RPMI7951 (cell line): ENCODE results near the gene PTBP1. TPM values are rescaled to one million over a fixed set of nuclear protein-coding genes. Genes with fewer than 3 reads are reported as not detected.
"Not testable (repeated sequence)": the region's sequence is repeated elsewhere in the genome, so short reads cannot be mapped to it uniquely, and the experiment has no call there.

Source experiments
- DNase-seq: peaks from one replicate; pipeline ENCODE4 v3.0.0-alpha.2; 2012; ENCODE audit warnings: low read depth
- total RNA-seq: library from RNA; depleted of rRNA; stranded (reverse); fragments of >200 nt; shearing (Covaris generic); gene quantifications from 2 replicates; pipeline ENCODE4 v1.2.3, GENCODE V29; 2014

Gene PTBP1
- total RNA-seq, 1 experiment from 2014 or later = 112 TPM

DNA sequence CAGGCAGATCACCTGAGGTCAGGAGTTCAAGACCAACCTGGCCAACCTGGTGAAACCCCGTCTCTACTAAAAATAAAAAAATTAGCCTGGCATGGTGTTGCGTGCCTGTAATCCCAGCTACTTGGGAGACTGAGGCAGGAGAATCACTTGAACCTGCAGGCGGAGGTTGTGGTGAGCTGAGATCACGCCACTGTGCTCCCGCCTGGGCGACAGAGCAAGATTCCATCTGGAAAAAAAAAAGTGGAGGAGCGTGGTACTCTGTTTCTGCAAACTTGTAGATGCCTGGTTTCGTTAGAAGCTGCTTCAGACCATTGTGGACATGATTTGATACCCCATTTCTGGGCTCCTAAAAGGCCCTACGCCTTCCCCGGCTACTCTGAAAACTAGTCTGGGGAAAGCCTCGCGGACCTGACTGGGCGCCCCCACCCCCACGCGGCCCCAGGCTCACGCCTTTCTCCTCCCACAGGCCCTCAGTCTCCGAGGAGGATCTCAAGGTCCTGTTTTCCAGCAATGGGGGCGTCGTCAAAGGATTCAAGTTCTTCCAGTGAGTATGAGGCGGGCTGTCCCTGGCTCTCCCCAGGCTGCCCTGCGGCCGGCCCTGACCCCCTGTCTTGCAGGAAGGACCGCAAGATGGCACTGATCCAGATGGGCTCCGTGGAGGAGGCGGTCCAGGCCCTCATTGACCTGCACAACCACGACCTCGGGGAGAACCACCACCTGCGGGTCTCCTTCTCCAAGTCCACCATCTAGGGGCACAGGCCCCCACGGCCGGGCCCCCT lies 13.0 kb downstream of the PTBP1 start:
- no peak for DNase-seq

DNA sequence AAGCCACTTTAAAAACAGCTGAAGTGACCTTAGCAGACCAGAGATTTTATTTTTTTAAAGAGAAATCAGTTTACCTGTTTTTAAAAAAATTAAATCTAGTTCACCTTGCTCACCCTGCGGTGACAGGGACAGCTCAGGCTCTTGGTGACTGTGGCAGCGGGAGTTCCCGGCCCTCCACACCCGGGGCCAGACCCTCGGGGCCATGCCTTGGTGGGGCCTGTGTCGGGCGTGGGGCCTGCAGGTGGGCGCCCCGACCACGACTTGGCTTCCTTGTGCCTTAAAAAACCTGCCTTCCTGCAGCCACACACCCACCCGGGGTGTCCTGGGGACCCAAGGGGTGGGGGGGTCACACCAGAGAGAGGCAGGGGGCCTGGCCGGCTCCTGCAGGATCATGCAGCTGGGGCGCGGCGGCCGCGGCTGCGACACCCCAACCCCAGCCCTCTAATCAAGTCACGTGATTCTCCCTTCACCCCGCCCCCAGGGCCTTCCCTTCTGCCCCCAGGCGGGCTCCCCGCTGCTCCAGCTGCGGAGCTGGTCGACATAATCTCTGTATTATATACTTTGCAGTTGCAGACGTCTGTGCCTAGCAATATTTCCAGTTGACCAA lies 13.7 kb downstream of the PTBP1 start:
- no peak for DNase-seq

DNA sequence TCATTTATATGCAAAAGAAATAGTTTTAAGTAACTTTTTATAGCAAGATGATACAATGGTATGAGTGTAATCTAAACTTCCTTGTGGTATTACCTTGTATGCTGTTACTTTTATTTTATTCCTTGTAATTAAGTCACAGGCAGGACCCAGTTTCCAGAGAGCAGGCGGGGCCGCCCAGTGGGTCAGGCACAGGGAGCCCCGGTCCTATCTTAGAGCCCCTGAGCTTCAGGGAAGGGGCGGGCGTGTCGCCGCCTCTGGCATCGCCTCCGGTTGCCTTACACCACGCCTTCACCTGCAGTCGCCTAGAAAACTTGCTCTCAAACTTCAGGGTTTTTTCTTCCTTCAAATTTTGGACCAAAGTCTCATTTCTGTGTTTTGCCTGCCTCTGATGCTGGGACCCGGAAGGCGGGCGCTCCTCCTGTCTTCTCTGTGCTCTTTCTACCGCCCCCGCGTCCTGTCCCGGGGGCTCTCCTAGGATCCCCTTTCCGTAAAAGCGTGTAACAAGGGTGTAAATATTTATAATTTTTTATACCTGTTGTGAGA lies 14.3 kb downstream of the PTBP1 start:
- DNase-seq = no peak

DNA sequence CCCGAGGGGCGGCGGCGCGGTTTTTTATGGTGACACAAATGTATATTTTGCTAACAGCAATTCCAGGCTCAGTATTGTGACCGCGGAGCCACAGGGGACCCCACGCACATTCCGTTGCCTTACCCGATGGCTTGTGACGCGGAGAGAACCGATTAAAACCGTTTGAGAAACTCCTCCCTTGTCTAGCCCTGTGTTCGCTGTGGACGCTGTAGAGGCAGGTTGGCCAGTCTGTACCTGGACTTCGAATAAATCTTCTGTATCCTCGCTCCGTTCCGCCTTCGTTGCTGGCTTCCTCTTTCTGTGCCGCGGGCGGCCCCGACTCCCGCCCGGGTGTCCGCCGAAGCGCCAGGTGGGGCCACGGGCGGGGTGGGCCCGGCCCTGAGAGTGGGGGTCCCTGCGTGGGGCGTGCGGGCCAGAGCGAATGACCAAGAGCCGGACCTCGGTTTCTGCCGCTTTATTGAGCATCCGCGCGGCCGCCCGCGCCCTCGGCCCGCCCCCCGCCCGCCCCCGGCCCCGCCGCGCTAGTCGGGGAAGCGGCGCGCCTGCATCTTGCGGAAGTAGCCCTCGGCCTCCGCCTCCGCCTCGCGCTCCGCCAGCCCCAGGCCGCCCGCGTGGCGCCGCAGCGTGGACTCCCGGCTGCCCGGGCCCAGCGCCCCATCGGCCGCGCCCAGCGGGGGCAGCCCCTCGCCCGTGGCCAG lies 14.9 kb downstream of the PTBP1 start:
- DNase-seq = no peak

DNA sequence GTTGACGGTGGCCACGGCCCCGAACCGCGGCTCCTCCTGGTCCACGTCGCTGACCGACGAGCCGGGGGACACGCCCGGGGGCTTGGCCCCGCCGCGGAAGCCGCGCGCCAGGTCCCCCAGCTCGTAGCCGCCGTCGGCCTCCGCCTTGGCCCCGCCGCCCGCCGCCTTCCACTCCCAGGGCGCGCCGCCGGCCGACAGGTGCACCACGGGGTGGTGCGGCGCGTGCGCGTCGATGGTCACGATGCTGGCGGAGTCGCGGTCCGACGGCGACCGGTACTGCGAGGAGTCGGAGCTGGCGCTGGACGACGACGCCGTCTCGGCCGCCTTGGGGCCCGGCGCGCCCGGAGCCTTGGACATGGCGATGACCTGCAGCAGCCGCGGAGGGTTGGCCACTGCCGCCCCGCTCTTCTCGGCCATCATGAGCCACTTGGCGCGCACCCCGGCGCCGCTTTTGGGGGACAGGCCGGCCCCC lies 15.5 kb downstream of the PTBP1 start:
- no peak for DNase-seq

DNA sequence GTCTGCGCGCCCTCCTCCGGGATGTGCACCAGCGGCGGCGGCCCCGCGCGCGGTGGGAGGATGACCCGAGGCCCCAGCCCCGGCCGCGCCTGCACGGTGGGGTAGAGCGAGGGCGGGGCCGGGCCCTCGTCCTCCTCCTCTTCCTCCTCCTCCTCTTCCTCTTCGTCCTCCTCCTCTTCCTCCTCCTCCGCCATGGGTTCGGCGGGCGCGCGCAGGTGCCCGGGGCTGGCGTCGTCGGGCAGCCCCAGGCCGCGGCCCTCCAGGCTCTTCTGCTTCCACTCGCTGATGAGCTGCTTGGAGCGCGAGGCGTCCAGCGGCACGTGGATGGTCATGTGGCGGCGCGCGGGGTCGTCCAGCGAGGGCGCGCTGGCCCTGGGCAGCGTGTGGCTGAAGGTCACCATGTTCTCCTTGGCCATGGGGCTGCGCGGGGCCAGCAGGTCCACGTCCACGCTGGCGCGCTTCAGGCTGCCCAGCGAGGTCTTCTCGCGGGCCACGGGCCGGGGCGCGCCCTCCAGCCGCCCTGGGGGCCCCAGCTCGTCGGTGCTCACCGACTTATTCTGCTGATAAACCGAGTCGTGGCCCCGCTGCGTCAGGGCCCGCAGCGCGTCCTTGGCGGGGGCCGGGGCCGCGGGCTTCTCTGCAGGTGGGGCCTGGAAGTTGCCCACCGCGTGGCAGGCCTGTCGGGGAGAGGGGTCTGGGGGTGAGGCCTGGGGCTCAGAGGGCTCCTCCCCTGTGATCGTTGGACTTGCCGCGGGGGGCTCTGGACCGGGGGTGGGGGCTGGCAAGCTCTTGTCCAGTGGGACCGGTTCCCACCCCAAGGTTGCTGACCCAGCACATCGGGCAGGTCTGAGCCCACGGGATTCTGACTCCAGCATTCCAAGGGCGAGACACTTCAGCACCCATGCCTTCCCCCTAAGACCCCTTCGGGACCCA lies 16.2 kb downstream of the PTBP1 start:
- no peak for DNase-seq

DNA sequence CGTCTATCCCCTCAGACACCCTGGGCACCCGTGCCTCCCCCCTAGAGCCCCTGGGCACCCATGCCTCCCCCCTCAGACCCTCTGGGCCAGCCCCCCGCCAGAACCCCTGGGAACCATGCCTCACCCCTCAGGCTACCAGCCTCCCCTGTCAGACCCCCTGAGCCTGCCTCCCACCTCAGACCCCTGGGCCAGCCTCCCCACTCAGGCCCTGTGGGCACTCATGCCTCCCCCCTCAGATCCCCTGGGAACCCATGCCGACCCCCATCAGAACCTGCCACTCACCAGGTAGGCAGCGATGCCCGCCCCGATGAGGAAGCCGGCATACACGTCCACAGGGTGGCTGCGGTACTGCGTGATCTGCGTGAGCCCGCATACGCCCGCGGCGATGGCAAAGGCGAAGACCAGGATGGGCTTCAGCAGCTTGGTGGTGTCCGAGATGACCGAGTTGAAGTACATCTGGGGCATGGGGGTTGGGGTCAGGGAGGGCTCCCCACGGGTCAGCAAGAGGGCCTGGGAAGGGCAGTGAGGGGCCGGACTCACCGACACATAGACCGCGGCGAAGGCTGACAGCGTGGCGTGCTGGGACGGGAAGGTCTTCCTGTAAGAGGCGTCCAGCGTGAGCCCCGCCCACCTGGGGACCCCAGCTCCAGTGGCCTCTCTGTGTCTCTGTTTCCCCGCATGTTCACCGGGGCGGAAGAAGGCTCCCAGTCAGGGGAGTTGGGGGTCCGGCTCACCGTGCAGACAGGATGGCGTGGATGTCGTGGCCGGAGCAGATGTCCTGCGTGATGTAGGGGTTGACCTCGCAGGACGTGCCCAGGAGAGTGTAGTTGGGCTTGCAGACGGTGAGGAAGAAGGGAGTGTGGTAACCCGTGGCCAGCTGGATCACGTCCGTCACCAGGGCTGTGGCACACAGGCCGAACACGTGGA lies 17.2 kb downstream of the PTBP1 start:
- DNase-seq = no peak

DNA sequence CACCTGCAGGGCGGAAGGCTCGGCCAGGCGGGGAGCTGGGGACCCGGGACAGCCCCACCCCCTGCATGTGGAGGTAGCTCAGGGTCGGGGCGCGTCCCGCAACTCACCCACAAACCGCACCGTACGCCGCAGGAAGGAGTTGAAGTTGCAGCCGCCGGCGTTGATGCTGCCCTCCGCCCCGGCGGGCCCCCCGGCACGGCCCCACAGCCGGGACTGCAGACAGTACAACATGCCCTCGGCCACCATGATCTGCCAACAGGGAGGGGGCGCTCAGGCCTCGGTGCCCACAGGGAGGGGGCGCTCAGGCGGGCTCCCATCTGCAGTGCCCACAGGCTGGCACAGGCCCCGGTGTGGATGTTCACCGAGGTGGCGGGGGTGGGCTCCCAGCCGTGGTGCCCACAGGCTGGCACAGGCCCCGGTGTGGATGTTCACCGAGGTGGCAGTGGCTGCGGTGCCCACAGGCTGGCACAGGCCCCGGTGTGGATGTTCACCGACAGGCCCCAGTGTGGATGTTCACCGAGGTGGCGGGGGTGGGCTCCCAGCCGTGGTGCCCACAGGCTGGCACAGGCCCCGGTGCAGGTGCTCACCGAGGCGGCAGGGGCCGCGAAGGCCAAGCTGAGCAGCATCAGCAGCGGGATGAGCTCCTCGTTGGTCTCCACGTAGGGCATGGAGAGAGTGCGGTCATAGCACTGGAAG lies 18.0 kb downstream of the PTBP1 start:
- DNase-seq = no peak

DNA sequence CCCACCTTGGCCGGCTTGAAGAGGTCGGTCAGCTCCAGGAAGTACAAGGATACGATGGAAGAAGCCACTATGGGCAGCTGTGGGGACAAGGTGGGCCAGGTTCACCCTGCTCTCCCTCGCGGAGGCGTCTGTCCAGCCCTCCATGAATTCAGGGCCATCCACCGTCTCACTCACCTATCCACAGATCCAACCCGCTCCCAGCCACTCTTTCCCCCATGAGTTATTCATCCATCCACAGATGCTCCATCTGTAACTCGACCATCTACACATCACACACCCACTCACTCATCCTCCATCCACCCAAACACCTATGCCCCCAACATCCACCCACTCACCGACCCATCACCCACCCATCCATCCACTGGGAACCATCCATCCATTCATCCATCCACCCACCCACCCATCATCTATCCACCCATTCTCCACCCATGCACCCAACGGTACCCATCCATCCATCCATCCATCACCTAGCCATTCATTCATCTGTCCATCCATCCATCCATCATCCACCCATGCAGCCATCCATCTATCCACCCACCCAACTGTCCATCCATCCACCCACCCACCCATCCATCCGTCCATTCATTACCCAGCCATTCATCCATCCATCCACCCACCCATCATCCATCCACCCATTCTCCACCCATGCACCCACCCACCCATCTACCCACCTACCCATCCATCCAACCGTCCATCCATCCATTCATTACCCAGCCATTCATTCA lies 18.7 kb downstream of the PTBP1 start:
- DNase-seq = no peak

DNA sequence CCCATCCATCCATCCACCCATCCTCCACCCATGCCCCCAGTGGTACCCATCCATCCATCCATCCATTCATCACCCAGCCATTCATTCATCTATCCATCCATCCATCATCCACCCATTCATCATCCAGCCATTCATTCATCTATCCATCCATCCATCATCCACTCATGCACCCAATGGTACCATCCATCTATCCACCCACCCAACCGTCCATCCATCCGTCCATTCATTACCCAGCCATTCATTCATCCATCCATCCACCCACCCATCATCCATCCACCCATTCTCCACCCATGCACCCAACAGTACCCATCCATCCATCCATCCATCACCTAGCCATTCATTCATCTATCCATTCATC lies 19.2 kb downstream of the PTBP1 start:
- DNase-seq = no peak

DNA sequence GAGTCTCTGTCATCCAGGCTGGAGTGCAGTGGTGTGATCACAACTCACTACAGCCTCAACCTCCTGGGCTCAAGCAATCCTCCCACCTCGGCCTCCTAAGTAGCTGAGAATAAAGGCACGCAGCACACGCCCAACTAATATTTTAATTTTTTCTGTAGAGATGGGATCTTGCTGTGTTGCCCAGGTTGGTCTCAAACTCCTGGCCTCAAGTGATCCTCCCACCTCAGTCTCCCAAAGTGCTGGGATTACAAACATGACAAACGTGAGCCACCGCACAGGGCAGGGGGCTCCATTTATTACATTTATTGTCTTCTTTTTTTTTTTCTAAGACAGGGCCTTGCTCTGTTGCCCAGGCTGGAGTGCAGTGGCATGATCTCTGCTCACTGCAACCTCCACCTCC lies 23.0 kb downstream of the PTBP1 start:
- DNase-seq = not testable (repeated sequence)

DNA sequence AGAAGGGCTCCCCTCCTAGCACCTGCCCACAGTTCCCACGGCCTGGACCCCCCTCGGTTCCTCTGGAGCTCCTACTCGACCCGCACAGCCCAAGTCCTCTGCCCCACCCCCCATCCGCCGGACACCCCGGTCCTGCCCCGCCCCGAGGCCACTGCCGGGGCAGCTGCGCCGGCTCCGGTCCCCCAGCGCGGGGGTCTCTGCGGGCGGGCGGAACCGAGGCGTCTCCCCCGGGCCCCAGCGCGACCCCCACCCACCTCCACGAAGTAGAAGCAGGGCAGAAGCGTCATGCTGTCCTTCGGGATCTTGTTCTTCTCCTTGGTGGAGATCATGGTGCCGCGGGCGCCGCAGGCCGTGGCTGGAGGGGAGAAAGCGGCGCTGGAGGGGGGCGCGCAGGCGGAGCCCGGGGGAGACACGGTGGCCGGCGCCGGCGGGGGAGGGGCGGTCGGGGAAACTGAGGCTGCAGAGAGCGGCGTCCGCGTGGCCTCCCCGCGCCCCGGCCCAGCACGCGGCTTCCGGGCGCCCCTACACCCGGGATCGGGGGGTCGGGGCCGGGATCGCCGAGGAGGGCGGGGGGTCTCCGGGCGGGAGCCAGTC lies 24.1 kb downstream of the PTBP1 start:
- no peak for DNase-seq

DNA sequence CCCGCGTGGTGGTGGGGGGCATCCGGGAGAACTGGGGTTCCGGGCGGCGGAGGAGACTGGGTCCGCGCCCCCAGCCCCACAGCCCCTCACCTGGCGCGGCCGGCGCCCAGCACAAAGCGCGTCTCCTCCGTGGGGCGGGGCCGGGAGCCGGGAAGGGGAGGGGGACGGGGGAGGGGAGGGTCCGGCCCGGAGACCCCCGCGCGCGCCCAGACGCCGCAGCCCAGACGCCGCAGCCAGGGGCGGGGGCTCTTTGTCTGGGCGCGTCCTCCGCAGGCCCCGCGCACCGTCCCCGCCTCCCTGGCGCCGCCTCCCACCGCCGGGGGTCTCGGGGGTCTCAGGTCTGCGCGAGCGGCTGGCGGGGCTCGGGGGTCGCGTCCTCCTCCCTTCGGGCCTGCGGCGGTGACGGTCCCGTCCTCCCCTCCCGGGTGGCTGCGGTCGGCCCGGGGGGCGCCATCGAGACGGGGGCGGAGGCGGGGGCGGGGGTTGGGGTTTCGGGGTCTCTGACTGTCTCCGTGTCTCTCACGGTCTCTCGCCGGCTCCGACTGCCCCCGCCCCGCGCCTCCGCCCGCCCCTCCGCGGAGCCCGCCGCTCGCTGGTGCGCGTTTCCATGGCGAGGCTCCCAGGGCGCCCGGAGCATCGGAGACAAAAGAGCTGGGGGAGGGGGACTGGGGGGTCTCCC lies 24.7 kb downstream of the PTBP1 start, which contains the start of gene PLPPR3:
Gene PLPPR3 (minus strand): TSS at position 131 of the 679 bp plus-strand sequence. CDS start 396 bp downstream, outside the sequence.
- no peak for DNase-seq

DNA sequence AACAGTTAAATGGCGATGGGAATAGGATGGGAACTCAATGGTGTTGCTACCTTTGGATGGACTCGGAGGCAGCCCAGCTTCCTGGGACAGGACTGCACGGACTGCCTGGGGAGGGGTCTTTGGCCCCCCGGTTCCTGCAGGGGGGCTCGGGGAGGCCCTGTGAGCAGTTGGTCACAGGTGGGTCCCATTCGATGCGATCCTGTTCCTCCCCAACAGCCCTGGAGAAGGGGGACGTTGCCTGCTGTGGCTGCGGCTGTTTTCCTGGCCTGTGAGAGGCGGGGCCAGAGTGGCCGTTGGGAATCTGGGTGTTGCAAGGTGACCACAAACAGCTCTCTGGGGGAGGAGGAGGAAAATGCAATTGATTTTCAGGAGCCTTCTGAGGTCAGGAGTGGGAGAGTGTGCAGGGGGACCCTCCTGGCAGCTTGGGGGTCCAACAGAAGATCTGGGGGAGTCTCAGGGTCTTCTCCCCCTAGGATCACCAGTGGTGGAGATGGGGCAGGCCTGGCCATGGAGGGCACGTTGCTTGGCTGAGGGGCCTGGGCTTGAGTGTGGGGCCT lies 26.4 kb downstream of the PTBP1 start:
- DNase-seq = peak; percentile 53

DNA sequence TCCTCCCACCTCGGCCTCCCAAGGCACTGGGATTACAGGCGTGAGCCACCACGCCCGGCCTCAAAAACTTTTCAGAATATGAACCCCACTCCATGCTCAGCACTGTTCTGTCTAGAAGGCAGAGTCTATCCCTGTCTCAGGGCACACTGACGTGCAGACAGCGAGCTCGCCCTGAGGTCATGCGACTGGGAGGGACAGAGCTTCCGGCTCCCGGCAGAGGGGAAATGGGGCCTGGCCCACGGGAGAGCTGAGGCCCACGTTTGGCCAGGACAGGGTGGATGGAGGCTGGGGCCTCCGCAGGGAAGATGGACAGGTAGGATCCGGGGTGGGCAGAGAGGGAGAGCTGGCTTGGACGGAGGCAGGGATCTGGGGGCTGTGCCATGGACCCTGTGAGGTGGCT lies 27.6 kb downstream of the PTBP1 start:
- DNase-seq = no peak

DNA sequence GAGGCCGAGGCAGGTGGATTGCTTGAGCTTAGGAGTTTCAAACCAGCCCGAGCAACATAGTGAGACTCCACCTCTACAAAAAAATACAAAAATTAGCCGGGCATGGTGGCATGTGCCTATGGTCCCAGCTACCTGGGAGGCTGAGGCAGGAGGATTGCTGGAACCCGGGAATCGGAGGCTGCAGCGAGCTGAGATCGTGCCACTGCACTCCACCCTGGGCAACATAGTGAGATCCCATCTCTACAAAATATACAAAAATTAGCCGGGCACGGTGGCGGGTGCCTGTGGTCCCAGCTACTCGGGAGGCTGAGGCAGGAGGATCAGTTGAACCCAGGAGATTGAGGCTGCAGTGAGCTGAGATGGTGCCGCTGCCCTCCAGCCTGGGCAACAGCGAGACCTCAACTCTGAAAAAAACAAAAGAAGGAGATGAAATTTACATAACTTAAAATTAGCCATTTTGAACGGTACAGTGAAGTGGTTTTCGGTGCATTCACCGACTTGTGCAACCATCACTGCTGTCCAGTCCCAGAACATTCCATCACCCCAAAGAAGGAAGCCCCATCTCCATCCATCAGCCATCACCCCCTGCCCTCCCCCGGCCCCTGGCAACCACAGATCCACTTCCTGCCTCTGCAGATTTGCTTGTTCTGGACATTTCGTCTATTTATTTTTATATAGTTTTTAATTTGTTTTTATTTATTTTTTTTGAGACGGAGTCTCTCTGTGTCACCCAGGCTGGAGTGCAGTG lies 28.8 kb downstream of the PTBP1 start:
- DNase-seq = no peak

DNA sequence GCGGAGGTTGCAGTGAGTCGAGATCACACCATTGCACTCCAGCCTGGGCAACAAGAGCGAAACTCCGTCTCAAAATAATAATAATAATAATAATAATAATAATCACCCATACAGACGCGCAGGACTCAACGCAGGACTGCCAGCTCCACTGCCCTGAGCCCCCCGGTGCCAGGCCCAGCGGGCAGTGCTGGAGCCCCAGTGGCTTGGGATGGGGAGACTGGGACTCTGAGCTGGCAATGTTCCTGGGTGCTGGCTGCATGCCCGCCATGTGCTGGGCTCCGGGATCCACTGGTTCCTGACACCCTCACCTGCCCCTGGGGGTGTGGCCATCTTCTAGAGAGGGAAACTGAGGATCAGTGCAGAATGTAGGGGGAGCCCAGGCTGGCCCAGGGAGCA lies 30.1 kb downstream of the PTBP1 start:
- no peak for DNase-seq
